ENCODE measurements around the gene PRKCE. TPM values are rescaled to one million over a fixed set of nuclear protein-coding genes. Genes with fewer than 3 reads are reported as not detected.

PRKCE gene
- total RNA-seq, 1 experiment from 2014 or later = 21.7 TPM

- Histone ChIP-seq H2AFZ (no peak overlapping the region), H3K4me2 (peak overlapping the region; percentile 74), H3K9me2 (ENCODE audit: insufficient read depth) (no peaks in the 10 kb centered on the region), H3K79me2 (ENCODE audit: low read depth) (peaks cover 41% of the 10 kb centered on the region), H3K4me1 (replicated peaks; ENCODE audit: insufficient read depth) (peaks cover 36% of the 10 kb centered on the region), H3F3A (ENCODE audit: insufficient read depth, low read depth) (peaks cover 24% of the 10 kb centered on the region), H3K9me3 (ENCODE audit: insufficient read depth, low read depth) (no peaks in the 10 kb centered on the region), H3K36me3 (ENCODE audit: low read depth) (no peaks in the 10 kb centered on the region), H3K4me3 (peak overlapping the region; percentile 36; the same call in 1 of the 2 replicates), H4K20me1 (ENCODE audit: insufficient read depth) (peaks cover 23% of the 10 kb centered on the region), H3K27me3 (ENCODE audit: insufficient read depth, low read depth) (no peaks in the 10 kb centered on the region), H3K27ac (peak overlapping the region; percentile 52)
- DNase-seq = peak; percentile 71 to 90
- no peak for TF ChIP-seq EZH2 (IDR thresholded peaks at IDR 0.05; ENCODE audit: low read depth)
- TF ChIP-seq CTCF (conservative IDR thresholded peaks at IDR 0.05) = no peak
- no TSS peak for BruUV-seq (replicated peaks)
- CTCF ChIA-PET = no interaction called here
- POLR2A ChIA-PET (ENCODE audit: unreplicated experiment) = interaction anchor here (0.7 kb wide), 1 partner anchor 22 kb away, joined by 3 read pairs; no protein-coding TSS in a partner anchor
- intact Hi-C loops (cut with micrococcal nuclease; ENCODE audit: unreplicated experiment) = loop anchor here (1.0 kb wide), 1 partner anchor 115 kb away; no protein-coding TSS in a partner anchor
Observed at GRCh38 chr2:45821558-45822271, 170.2 kb downstream of the PRKCE start.

- Histone ChIP-seq H3K9me2 (ENCODE audit: insufficient read depth) (no peaks in the 10 kb centered on the region), H3K36me3 (ENCODE audit: low read depth) (no peaks in the 10 kb centered on the region), H3K4me2 (peak overlapping the region; percentile 74), H2AFZ (no peak overlapping the region), H3K79me2 (ENCODE audit: low read depth) (peaks cover 39% of the 10 kb centered on the region), H3F3A (ENCODE audit: insufficient read depth, low read depth) (peaks cover 24% of the 10 kb centered on the region), H3K4me1 (replicated peaks; ENCODE audit: insufficient read depth) (peaks cover 35% of the 10 kb centered on the region), H3K9me3 (ENCODE audit: insufficient read depth, low read depth) (no peaks in the 10 kb centered on the region), H3K27ac (peak overlapping the region; percentile 52), H3K4me3 (peak overlapping the region; percentile 36; the same call in 1 of the 2 replicates), H4K20me1 (ENCODE audit: insufficient read depth) (peaks cover 23% of the 10 kb centered on the region), H3K27me3 (ENCODE audit: insufficient read depth, low read depth) (no peaks in the 10 kb centered on the region)
- ChIA-PET CTCF (interaction anchor here (0.5 kb wide), 1 partner anchor 113 kb away, joined by 5 read pairs; no protein-coding TSS in a partner anchor), POLR2A (ENCODE audit: unreplicated experiment) (interaction anchor here (0.7 kb wide), 1 partner anchor 22 kb away, joined by 3 read pairs; no protein-coding TSS in a partner anchor)
- DNase-seq = peak in 1 of 2 experiments; percentile 45
- no TSS peak for BruUV-seq (replicated peaks)
- TF ChIP-seq EZH2 (IDR thresholded peaks at IDR 0.05; ENCODE audit: low read depth) = no peak
- TF ChIP-seq CTCF (conservative IDR thresholded peaks at IDR 0.05) = no peak
- intact Hi-C loops (cut with micrococcal nuclease; ENCODE audit: unreplicated experiment) = no loop called here
Observed at GRCh38 chr2:45822272-45822630, 170.8 kb downstream of the PRKCE start.

GRCh38 chr2:45823723-45824206 is 172.3 kb downstream of the PRKCE start:
- POLR2A ChIA-PET (ENCODE audit: unreplicated experiment) = no interaction called here
- H4K20me1 ChIP-seq (ENCODE audit: insufficient read depth) = peaks cover 23% of the 10 kb centered on the region
- H3K4me3 ChIP-seq = no peak overlapping the region
- H2AFZ ChIP-seq = no peak overlapping the region
- no peaks in the 10 kb centered on the region for H3K9me2 ChIP-seq (ENCODE audit: insufficient read depth)
- H3K36me3 ChIP-seq (ENCODE audit: low read depth) = no peaks in the 10 kb centered on the region
- H3K4me1 ChIP-seq (replicated peaks; ENCODE audit: insufficient read depth) = peaks cover 35% of the 10 kb centered on the region
- CTCF ChIA-PET = no interaction called here
- DNase-seq = no peak
- no peaks in the 10 kb centered on the region for H3K9me3 ChIP-seq (ENCODE audit: insufficient read depth, low read depth)
- BruUV-seq (replicated peaks) = no TSS peak
- H3K4me2 ChIP-seq = no peak overlapping the region
- intact Hi-C loops (cut with micrococcal nuclease; ENCODE audit: unreplicated experiment) = no loop called here
- peaks cover 24% of the 10 kb centered on the region for H3F3A ChIP-seq (ENCODE audit: insufficient read depth, low read depth)
- TF ChIP-seq EZH2 (IDR thresholded peaks at IDR 0.05; ENCODE audit: low read depth) = no peak
- no peak for TF ChIP-seq CTCF (conservative IDR thresholded peaks at IDR 0.05)
- H3K27ac ChIP-seq = no peak overlapping the region
- H3K79me2 ChIP-seq (ENCODE audit: low read depth) = peaks cover 43% of the 10 kb centered on the region
- no peaks in the 10 kb centered on the region for H3K27me3 ChIP-seq (ENCODE audit: insufficient read depth, low read depth)
